ENCODE results near the gene IGF1R.

Gene IGF1R

GRCh38 chr15:98943051-98943508 is 294.7 kb downstream of the IGF1R start:
- DNase-seq (ENCODE audit: low read depth in 2 of 2): no peak

DNA sequence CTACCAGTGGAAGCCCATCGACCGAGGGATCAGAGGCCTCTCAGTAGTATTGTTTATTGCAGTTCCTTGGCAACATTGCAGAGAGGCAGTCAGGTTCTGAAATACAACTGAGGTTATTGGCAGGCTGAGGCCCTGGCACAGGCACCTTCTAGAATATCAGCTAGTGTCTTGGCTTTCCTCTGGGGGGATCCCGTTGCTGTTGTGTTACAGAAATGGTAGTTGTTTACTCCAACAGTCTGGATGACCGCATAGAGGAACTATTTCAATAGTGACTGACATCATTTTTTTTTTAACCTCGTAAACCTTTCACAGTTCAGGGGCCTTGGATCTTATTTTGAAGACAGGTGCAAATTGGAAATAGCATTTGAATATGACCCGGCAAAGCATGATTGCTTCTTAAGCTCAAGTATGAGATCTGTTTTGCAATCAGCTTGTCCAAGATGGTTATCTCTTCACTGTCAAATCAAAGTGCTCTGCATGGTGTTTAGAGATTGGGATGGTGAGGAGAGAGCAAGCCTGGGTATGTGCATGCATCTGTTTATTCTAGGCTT is 295.3 kb downstream of the IGF1R start:
- DNase-seq (ENCODE audit: low read depth in 2 of 2): no peak

DNA sequence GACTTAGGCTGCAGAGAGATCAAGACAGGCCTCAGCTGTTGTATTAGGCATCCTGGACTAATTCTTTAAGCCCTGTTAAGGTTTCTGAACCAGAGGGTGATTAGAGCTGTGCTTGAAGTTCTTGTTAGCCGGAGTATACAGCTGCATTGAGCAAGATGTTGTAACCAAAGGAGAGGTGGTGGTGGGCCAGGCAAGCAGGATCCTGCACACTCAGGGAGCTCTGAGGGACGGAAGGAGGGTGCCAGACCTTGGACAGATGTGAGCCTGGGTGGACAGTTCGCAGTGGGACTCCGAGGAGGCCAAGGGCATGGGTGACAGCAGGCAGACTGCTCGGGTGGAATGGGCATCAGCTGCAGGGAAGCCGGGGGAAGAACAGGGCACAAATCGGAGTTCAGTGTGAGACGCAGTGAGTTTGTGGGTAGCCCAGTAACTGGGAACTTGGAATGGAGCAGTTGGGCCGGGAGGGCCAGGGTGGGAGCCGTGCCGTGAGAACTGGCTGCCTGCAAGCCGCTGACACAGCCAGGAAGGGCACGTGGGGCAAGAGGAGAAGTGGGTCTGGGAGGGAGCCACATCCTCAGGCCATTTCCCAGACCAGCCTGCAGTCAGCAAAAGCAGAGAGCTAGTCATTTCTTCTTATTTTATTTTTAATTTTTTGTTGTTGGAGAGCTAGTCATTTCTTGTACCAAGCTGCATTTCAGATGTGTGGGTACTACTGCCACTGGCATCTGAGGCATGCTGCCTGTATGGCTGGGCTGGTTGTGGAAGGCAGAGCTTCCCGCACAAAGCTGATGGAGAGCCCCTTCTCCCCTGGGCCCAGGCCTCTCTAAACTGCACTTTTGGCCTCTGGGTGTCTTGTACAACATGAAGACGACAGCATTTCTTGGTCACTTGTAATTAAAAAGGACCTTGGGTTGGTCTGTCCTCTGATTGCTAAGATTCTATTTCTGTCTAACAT is 298.2 kb downstream of the IGF1R start:
- no peak for DNase-seq (ENCODE audit: low read depth in 2 of 2)

DNA sequence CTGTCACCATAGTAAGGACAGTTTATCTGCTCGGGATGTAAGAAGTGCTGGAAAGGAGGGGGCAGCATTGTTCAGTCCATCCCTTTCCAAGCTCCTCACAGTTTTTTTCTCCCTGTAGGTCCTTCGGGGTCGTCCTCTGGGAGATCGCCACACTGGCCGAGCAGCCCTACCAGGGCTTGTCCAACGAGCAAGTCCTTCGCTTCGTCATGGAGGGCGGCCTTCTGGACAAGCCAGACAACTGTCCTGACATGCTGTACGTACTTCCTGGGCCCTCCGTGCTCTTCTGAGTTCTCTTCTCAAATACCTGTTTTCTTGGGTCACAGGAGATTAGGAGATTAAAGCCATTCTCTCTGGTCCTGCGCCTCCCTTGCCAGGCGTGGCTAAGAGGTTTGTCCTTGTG is 300.1 kb downstream of the IGF1R start:
- no peak for DNase-seq (ENCODE audit: low read depth in 2 of 2)

DNA sequence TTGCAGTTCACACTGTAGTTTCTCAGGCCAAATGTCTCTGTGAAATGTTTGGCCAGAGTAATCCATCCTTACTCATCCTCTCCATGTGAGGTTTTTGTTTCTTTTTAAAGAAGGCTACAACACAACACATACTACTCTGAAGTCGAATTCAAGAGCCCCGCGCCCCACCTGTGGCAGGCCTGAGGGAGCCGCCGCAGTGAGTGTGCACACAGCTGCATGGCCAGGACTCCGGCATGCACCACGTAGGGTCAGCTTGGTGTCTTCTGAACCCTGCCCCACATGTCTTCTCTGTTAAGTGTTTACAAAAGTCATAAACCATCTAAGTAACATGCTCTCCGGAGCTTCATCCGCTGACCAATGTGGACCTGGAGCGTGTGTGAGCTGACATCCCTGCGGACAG is 300.6 kb downstream of the IGF1R start:
- DNase-seq (ENCODE audit: low read depth in 2 of 2): no peak

DNA sequence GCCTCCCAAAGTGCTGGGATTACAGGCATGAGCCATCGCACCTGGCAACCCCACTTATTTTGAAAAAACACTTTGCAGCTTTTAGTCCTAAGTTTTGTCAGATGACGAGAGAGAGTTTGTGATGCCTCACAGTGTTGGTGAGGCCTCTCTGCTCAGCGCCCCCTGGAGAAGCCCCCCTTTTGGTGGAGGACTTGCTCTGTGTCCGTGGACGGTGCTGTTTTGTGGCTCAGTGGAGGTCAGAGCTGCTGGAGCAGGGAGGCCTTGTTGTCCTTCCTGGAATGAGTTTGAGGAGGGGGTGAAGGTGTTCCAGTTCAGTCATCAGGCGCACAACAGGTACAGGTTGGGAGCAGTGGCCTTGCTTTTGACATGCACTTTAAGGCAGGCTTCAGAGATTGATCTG is 301.3 kb downstream of the IGF1R start:
- no peak for DNase-seq (ENCODE audit: low read depth in 2 of 2)

GRCh38 chr15:98950248-98950647 is 301.9 kb downstream of the IGF1R start:
- DNase-seq (ENCODE audit: low read depth in 2 of 2): no peak

DNA sequence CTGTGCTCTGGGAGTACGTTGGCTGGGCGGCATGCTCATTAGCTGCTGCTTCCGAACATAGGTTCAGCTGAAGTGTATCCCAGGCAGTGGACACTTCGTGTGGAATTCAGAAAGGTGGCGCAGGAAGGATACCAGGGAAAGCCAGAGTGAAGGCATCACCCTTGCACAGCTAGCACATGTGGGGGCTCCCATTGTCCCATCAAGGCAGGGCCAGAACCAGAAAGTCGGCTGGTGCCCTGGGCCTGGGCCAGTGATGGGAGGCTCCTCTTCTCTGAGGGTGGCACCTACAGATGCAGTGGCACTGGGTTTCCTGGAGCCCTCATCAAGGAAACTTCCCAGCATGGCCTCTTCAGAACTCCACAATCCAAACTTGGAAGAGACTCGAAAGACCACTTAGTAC is 302.7 kb downstream of the IGF1R start:
- DNase-seq (ENCODE audit: low read depth in 2 of 2): no peak

DNA sequence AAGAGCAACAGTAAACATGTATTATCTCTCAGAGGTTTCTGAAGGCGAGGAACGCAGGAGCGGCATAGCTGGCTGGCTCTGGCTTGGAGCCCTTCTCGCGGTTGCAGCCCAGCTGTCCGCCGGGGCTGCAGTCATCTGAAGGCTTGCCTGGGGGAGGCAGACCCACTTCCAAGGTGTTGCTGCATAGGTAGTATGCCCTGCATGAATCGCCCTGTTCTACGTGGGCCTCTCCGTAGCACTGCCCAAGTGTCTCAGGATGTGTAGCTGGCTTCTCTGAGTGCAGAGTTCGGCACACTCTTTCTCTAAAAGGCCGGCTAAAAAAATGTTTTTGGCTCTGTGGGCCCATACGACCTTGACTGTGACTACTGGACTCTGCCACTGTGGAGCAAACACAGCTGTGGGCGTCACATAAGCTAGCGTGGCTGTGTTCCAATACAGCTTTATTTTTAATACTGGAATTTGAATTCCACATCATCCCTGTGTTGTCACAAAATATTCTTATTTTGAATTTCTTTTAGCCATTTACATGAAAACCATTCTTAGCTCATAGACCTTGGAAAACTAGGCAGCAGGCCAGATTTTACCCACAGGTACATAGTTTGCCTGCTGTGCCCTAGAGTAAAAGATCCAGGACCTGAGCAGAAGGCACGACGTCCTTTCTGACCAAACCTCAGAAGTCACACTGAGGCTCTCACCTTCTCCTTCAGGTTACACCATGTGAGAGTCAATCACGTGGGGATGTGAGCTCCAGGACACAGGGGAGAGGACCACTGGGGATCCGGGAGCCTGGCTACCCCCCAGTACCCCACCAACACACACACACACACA is 303.4 kb downstream of the IGF1R start:
- DNase-seq (ENCODE audit: low read depth in 2 of 2): no peak

- no peak for DNase-seq (ENCODE audit: low read depth in 2 of 2)
These were observed 304.1 kb downstream of the IGF1R start for GRCh38 chr15:98952381-98952803.

DNA sequence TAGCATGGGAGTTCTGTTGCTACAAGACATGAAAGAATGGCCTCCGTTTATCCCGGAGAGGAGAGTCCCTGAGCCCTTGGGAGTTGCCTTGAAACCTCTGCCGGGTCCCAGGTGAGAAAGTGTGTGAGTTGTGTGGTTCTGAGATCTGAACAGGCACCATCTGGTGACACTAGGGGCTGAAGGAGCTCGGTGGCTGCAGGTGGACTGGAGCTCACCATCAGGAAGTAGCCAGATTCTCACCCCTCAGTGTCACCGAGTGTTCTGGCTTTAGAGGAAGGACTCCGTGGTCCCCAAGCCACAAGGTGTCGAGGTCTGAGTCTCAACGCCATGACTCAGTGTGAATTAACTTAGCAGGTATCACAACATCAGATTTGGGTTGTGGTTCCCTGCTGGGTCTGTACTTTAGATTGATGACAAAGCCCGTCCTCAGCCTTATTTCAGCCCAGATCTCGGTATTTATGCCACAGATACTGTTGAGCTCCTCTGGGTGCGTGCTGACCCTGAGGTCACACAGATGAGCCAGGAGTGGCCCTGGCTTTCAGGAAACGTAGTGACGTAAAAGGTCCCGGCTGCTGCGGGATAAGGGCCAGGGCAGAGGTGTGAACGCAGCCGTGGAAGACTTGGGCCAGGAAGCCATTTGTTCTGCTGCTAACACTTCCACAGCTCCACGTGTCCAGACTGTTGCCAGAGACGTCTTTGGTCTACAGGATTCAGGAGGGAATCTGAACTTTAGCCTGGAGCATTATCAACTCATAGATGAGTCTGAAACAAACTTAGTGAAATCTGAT is 304.9 kb downstream of the IGF1R start:
- DNase-seq (ENCODE audit: low read depth in 2 of 2): peak; percentile 12

GRCh38 chr15:98953968-98954367 is 305.6 kb downstream of the IGF1R start:
- DNase-seq (ENCODE audit: low read depth in 2 of 2): no peak

- no peak for DNase-seq (ENCODE audit: low read depth in 2 of 2)
These were observed 306.1 kb downstream of the IGF1R start for GRCh38 chr15:98954411-98954810.

- DNase-seq (ENCODE audit: low read depth in 2 of 2): no peak
These were observed 307.0 kb downstream of the IGF1R start for GRCh38 chr15:98955331-98955730.

DNA sequence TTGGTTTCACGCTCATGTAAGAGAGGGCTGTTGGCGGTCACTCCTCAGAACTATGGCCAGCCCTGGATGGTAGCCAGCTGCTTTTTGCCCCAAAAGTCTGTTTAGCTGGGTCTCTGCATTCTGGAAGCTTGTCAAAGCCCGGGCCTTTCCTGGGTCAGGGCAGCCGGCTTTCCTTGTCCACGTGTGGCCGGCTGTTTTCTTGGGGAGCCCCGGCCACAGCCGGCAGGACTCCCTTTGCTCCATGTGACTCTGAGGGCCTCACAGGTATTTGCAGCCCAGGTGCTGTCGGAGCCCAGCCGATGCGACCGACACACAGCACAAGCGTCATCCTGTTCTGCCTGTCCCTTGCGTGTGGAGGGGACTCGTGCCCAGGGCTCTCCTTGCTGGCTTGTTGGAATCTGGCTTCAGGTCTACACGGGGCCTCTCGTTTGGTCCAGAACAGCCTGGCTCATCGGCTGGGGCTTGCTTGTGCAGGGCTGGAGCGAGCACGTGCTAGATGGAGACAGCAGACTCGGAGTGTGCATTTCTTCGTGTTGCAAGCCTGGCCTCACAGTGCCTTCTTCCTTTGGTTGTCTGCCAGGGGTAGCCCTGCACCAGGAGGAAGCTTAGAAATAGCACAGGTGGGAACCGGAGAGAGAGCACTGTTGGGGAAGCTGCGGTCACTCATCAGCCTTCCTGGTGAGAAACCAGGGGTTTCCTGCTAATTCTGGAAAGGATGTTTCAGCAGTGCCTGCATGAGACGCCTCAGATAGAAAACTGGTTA is 307.8 kb downstream of the IGF1R start:
- DNase-seq (ENCODE audit: low read depth in 2 of 2): no peak

GRCh38 chr15:98956796-98957553 is 308.6 kb downstream of the IGF1R start:
- DNase-seq (ENCODE audit: low read depth in 2 of 2): no peak

DNA sequence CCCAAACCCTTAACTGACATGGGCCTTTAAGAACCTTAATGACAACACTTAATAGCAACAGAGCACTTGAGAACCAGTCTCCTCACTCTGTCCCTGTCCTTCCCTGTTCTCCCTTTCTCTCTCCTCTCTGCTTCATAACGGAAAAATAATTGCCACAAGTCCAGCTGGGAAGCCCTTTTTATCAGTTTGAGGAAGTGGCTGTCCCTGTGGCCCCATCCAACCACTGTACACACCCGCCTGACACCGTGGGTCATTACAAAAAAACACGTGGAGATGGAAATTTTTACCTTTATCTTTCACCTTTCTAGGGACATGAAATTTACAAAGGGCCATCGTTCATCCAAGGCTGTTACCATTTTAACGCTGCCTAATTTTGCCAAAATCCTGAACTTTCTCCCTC is 309.3 kb downstream of the IGF1R start:
- no peak for DNase-seq (ENCODE audit: low read depth in 2 of 2)

DNA sequence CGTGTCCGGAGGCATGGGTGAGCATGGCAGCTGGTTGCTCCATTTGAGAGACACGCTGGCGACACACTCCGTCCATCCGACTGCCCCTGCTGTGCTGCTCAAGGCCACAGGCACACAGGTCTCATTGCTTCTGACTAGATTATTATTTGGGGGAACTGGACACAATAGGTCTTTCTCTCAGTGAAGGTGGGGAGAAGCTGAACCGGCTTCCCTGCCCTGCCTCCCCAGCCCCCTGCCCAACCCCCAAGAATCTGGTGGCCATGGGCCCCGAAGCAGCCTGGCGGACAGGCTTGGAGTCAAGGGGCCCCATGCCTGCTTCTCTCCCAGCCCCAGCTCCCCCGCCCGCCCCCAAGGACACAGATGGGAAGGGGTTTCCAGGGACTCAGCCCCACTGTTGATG is 309.7 kb downstream of the IGF1R start:
- DNase-seq (ENCODE audit: low read depth in 2 of 2): no peak

DNA sequence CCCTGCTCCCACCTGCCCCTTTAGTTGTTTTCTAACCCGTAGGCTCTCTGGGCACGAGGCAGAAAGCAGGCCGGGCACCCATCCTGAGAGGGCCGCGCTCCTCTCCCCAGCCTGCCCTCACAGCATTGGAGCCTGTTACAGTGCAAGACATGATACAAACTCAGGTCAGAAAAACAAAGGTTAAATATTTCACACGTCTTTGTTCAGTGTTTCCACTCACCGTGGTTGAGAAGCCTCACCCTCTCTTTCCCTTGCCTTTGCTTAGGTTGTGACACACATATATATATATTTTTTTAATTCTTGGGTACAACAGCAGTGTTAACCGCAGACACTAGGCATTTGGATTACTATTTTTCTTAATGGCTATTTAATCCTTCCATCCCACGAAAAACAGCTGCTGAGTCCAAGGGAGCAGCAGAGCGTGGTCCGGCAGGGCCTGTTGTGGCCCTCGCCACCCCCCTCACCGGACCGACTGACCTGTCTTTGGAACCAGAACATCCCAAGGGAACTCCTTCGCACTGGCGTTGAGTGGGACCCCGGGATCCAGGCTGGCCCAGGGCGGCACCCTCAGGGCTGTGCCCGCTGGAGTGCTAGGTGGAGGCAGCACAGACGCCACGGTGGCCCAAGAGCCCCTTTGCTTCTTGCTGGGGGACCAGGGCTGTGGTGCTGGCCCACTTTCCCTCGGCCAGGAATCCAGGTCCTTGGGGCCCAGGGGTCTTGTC is 310.7 kb downstream of the IGF1R start:
- no peak for DNase-seq (ENCODE audit: low read depth in 2 of 2)
